HG03521 (cell line): Measurements from ENCODE around the gene ZIC4.

Source experiments
- ATAC-seq: cut with Tn5 transposase; IDR thresholded peaks from one replicate; pipeline ENCODE4 v1.9.1; 2021; ENCODE audit warnings: mild to moderate bottlenecking, moderate library complexity; ENCODE audit not compliant: unreplicated experiment

The ZIC4 gene

DNA sequence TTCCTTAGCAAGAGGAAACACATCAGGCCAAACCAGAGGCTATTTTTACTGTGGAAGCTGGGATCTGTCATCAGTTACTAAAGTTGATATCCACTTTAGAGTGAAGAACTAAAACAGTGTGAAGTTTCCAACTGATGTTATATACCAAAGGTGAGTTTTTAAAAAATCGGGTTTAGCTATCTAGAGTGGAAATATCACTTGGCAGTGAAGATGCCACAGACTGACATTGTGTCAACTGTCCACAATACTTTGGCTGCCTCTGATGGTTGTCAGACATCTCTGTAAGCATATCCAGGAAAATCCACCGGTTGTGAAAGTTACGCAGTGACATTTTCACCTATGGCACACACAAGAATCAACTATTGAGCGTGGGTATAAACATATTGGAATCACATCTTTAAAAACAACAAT lies 12.0 kb upstream of the ZIC4 start:
- ATAC-seq, result no peak

DNA sequence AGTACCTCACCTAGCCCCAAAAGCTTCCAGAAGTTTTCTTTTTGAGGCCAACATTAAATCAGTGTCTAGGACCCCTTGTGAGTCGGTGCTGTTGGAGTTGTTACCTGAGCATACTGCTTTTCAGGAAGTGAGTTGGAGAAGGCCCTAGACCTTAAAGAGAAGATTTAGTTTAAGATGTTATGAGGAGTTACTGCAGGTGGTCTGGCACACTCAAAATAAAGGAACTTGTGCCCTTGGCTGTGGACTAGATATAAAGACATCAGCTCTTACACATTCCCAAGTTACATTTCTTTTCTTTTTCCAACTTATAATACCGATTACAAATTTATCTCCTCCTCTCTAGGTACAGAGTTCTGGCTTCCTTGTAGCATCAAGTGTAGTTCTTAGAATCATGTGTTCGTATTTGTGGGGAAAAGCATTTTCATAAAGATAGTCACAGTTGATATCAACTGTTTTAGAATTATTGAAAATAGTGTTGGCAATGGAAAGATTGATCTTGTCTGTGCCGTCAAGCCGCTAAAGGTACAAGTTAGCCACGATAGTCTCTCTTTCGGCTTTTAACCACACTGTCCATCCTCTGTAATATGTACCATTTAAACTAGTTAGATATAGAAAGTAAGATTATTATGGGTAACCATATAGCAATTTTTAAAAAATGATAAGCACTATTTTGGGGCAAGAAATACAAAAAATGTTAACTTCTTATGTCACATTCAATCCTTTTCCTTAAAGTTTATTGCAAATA lies 11.4 kb upstream of the ZIC4 start:
- no peak for ATAC-seq

DNA sequence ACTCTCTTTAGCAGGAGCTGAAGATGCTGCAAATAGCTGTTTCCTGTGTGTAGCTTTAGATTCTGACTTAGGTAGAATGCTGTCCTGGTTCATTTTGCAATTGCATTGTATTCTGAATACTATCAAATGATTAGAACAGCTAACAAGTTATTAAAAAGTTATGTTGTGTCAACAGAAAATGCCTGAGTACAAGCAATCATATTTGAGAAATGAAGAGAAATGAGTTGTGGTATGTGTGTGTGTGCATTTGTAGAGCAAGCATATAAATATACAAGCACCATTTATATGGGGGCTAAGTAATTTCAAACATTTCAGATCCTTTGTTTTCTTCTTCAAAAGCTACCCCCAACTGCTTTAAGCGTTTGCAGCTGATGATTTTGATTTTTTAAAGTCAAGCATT lies 10.6 kb upstream of the ZIC4 start:
- ATAC-seq, result no peak

DNA sequence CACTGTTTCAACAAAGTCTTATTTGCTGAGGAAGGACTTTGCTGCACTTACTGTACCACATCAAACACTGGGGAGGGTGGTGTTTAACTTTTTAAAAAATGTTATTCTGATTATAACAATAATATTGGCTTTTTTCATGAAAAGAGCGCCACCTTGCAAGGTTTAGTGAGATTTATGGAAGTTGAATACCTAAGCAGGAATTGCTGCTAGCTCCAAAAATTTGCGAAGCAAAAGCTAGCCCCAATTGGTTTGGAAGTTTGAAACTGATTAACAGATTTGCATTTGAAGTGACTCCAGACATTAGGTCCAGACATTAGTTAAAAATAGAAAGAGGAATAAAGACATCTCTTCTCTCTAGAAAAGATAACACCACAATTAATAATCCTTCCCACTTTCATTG lies 9.5 kb upstream of the ZIC4 start:
- ATAC-seq, result no peak

DNA sequence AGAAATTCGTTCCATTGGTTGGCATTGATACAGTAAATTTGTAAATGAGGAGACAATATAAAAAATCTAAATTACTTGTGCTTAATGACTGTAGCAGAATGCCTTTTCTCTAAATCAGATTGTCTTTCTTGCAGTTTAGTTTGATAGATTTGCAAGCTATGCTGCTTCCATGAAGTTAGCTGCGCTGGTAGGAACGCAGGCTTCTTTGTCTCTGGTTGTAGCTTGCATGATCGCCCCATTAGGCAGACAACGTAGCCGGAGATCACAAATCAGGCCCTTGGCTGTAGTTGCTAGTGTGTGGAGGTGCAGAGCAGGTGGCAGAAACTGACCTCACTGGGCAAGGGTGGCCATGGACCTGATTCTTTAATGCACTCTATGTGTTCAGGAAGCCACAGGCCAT lies 8.9 kb upstream of the ZIC4 start:
- ATAC-seq, result no peak

DNA sequence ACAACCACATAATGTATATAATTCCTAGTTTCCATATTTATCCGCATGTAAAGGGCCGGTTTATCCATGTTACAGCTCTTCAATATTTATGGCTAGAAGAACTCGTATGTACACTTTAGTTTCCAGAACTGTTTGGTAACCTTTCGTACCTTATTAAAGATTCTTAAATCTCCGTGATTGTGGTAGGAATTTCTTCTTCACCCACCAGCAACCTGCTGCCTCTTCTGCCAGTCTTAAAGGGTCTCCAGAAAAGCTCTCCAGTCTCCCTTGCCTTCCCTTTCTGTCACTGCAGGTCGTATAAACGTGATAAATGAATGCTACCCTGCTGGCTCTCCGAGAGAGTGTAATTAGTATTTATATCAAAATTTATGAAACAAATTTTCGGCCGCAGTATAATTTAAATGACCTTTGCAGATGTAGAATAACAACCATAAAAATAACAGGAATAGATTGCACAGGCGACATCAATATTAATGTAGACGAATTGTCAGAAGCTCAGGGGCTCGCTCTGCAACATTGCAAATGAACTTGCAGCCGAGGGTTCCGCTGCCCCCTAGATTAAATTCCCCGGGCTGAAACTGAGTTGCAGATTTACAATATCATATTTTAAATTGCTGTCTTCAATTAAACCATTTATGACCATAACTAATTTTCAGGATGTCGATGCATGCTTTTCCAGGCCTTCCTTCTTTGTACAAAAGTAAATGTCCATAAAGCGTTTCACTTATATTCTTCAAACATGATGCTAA lies 8.2 kb upstream of the ZIC4 start:
- ATAC-seq, result no peak

DNA sequence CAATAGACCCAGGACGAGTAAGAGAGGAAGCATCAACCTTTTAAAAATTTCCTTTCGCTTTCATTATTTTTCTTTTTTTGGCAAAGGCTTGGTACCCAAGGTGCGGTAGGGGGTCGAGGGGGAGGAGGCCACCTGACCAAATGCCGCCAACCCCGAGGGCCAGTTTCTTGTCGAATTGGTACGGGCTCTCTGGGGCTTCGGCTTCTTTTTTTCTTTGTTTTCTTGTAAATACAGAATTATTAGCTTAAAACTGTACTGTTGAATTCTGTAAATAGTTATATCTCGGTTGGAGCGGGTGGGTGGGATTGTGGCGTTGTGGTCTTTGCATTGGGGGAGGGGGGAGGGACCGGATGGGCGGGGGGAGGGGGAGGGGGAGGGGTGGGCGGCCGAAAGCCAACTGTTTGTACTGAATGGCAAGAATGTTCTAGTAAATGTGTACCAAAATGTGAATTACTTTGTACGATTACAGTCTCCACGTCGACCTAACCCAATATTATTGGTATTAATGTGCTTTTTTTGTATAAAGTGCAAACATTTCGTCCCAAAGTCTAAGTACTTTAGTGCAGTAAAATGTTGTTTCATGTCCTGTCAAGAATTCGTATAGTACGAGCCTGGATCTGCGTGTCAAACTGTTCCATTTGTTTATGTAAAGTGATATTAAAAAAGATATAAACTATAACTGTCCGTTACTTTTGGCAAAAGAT lies 7.5 kb upstream of the ZIC4 start:
- ATAC-seq, result no peak

DNA sequence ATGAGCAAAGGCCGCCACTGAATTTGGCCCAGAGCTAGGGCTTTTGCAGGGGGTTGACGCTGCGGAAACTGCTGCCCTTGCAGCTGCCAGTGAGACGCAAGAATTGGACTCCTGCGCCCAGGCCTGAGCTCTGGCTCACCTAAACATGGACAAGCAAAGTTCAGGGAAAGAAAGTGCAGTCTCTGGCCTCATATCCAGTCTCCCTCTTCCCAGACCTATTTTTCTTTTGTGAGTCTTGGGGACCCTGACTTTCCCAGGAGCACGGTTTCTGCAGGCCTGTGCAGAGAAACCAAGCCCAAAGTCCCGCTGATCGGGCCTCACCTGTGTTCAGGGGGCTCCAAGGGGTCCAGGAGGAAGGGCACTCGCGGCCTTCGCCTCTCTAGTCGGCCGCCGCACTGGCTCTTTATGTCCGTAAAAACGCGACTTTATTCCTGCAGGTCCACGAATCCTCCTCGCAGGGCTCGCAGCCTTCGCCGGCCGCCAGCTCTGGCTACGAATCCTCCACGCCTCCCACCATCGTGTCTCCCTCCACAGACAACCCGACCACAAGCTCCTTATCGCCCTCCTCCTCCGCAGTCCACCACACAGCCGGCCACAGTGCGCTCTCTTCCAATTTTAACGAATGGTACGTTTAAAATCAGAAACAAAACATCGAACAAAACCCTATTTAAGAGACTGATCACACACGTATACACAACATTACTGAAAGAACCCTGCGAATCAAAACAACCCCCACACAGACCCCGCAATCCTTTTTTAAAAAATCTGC lies 6.8 kb upstream of the ZIC4 start:
- ATAC-seq, result no peak

DNA sequence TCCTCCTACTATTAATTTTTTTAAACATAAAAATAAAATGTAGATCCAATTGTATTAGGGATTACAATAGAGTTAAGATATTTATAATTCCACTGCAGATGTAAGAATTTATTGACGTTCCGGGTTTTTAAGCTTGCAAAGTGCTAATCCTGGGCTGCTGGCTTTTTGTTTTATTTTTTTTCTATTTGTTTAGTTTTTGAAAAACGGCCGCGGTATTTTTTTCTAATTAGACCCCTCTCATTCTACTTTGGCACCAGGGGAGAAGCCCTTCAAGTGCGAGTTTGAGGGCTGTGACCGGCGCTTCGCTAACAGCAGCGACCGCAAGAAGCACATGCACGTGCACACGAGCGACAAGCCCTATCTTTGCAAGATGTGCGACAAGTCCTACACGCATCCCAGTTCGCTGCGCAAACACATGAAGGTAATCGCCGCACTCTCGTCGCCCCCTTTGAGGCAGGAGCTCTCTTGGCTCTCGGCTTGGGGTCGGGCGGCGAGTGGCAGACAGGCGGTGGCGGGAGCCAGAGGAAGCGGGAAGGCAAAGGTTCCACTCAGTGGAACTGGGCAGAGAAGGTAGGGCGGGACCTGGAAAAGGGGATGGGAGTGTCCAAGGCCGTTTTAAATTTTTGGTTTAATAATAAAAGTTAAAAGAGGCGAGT lies 6.0 kb upstream of the ZIC4 start:
- no peak for ATAC-seq

DNA sequence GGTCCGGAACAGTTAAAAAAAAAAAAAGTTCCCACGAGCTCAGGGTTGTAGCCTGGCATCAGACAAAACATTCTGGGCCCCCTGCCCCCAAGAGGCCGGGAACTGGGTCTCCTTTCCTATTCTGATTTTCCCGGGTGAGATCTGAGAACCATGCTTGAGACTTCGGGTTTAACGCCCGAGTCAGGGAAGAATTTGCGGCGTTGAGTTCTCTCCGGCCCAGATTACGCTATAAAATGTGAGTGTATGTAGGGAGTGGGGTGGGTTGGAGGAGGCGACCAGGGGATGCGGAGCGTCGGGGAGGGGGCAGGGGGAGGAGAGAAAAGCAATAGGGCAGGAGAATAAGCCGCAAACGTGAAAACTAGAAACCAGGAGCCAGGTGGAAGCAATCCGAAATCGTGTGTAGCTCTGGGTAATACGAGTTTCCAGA lies 5.5 kb upstream of the ZIC4 start:
- no peak for ATAC-seq

DNA sequence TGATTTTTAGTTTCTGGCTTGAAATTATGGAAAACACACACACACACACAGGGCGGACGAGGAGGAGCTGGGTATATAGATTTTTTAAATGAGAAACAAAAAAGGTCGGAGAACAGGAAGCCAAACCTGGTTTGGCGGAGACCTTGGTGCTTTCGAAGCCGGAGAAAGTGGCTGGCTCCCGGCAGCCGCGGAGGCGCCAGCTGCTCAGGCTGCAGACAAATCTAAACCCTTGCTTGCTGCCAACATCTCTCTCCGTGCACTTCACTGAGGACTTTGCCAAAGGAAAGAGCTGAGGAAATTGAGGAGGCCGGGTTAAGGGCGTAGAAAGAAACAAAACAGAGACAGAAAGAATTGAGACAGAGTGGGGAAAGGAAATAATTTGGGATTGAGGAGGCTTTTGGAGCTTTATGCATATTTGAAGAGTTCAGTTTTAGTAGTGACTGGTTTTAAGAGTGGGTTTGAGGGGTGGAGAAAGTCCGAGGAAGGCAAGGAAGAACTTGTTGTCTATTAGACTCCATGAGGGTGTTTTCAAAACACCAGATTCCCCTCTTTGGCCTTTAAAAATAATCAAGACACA lies 5.0 kb upstream of the ZIC4 start:
- ATAC-seq, result no peak

DNA sequence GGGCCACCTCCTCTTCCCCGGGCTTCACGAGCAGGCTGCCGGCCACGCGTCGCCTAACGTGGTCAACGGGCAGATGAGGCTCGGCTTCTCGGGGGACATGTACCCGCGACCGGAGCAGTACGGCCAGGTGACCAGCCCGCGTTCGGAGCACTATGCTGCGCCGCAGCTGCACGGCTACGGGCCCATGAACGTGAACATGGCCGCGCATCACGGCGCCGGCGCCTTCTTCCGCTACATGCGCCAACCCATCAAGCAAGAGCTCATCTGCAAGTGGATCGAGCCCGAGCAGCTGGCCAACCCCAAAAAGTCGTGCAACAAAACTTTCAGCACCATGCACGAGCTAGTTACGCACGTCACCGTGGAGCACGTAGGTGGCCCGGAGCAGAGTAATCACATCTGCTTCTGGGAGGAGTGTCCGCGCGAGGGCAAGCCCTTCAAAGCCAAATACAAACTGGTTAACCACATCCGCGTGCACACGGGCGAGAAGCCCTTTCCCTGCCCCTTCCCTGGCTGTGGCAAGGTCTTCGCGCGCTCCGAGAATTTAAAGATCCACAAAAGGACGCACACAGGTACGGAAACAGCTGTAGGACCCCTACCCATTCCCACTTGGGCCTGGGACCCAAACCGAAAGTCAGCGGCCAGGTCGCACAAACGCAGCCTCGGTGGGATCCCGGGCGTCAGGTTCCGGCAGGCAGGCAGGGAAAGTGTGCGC lies 4.3 kb upstream of the ZIC4 start:
- no peak for ATAC-seq

DNA sequence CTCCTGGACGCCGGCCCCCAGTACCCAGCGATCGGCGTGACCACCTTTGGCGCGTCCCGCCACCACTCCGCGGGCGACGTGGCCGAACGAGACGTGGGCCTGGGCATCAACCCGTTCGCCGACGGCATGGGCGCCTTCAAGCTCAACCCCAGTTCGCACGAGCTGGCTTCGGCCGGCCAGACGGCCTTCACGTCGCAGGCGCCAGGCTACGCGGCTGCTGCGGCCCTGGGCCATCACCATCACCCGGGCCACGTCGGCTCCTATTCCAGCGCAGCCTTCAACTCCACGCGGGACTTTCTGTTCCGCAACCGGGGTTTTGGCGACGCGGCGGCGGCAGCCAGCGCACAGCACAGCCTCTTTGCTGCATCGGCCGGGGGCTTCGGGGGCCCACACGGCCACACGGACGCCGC lies 3.8 kb upstream of the ZIC4 start:
- ATAC-seq, result no peak

DNA sequence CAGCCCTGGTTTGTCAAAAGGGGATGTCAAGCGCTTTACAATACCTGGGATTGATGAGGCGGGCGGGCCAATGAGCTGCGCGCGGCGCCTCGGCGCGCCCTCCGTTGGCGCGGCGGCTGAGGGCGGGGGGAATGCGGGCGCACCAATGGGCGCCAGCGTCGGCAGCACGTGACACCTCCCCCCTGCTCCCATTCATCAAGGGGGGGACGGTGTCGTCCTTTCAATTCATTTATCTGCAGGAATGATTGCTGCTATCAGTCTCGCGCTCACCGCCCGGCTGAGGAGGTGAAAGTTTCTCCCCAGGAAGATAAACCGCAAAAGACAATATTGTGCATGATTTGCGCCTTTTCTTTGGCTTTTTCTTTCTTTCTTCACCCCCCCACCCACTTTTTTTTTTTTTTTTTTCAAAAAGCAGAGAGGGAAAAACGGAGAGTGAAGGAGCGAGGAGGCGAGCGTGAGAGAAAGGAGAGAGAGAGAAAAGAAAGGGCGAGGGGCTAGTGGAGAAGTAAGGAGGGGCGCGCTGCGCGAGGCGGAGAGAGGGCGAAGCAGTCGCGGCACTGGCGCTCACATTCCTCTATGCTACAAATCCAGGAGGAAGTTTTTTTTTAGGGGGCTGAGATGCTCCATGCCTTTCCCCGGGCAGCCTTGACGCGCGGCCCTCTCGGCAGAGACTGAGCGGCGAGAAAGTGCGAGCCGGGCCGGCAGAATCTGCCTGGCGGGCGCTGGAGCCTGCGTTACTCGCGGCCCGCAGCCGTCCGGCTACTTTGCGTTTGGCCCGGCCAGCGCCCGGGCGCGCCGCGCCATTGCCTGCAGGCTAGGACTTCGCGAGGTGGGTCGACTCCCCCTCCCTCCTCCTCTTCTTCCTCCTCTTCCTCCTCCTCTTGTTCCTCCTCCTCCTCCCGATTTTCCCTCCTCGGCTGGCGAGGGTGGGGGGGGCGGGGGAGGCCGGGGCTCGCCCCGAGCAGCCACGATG lies 3.1 kb upstream of the ZIC4 start, which contains the start of gene ZIC1:
TSS of gene ZIC1 (plus strand) at position 223 of the 973 bp plus-strand sequence. CDS start at position 971, 748 bp downstream.
- no peak for ATAC-seq

DNA sequence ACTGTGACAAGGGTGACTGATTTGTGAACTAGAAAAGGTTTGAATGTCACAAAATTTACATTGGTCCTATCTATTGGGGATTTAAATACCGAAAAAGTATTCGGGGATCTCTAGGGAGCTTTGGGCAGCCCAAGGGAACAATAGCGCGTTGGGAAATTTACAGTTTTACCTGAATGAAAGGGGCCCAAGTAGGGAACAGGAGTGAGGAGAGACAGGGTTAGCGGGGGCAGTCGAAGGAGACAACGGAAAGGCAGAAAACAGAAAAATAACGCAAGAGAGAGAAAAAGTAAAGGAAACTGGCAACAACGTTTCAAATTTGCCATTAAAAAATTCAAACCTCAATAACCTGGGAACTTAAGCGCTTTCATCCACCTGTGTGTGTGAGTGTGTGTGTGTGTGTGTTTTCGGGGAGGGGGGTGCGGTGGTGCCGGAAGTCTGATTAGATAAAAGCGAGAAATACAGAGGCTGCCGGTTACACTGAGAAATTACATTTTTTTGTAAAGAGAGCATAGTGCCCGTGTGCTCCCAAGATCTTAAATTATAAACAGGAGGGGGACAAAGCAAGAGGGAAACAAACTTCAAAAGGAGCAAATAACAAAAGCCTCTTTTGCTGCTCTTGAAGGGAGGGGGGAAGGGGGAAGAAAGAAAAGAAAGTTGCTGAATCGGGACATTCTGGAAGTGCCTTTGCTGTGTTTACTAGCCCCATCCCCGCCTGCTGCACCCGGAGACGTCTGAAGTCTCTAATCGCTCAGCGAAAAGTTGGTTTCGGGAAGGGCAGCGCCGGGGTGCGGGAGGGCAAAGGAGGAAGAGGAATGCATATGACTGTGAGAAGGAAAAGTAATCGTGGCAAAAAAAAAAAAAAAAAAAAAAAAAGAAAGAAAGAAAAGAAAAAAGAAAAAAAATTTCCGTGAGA lies 2.1 kb upstream of the ZIC4 start:
- no peak for ATAC-seq

DNA sequence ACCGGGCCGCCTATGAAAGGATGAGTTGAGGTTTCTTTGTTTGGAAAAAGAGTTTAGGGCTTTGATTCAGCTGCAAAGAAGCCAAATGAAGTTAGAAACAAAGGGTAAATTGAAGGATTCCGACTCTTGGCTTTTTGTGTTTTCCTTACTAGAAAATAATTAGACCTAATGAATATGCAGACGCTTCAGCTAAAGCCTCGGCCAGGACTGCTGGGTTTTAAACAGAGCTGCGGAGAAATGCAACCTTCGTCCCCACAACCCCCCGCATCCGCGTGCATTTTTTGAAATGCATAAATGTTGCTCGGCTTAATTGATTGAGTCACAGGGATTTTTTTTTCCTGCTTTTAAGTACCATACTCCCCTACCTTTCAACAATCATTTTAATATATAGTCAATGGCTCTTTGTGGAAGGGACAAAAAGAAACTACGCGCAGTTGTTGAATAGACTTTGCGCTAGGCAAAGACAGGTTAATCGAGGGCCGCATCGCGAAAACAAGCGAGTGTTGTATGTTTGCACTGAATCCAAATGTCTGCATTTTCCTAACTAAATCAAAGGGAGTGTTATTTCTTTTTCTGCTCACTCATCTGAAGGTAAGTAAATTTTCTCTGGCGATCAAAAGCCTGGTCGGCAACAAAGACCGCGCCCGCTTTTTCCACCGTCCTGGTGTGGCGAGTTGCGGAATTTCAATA lies 1.3 kb upstream of the ZIC4 start:
- no peak for ATAC-seq

DNA sequence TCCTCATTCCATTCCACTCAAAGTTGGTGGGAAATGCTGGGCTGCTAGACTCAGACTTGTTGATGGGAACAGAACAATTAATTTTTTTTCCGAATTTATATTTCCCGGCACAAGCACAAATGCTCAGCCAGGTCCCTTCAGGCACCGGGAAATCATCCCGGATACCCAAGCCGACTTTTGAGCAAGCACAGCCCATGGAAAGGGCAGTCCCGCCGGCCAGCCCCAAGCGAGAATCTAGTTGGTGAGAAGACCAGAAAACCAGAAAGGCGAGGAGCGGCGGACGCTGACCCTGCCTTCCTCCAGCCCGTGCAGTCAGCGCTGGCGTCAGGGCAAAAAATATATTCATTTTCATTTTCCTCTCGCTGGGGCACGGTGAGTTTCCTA lies 763 bp upstream of the ZIC4 start:
- no peak for ATAC-seq
